Measurements from ENCODE around the gene ANKRD10.

DNA sequence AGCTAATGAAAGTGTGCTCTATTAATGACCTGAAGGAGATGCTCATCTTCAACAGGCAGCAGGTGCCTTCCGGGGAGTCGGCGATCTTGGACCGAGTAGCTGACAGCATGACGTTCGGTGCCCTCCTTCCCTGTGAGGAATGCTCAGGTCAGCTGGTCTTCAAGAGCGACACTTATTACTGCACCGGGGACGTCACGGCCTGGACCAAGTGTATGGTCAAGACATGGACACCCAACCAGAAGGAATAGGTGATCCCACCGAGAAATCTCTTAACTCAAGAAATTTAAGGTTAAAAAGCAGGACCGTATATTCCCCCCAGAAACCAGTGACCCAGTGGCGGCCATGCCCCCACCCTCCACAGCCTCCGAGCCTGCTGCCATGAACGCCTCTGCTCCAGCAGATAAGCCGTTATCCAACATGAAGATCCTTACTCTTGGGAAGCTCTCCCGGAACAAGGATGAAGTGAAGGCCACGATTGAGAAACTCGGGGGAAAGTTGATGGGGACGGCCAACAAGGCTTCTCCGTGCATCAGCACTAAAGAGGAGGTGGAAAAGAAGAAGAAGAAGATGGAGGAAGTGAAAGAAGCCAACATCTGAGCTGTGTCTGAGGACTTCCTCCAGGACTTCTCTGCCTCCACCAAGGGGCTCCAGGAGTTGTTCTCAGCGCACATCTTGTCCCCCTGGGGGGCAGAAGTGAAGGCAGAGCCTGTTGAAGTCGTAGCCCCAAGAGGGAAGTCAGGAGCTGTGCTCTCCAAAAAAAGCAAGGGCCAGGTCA lies 22.8 kb upstream of the ANKRD10 start:
- TF ChIP-seq, protein P1, sequence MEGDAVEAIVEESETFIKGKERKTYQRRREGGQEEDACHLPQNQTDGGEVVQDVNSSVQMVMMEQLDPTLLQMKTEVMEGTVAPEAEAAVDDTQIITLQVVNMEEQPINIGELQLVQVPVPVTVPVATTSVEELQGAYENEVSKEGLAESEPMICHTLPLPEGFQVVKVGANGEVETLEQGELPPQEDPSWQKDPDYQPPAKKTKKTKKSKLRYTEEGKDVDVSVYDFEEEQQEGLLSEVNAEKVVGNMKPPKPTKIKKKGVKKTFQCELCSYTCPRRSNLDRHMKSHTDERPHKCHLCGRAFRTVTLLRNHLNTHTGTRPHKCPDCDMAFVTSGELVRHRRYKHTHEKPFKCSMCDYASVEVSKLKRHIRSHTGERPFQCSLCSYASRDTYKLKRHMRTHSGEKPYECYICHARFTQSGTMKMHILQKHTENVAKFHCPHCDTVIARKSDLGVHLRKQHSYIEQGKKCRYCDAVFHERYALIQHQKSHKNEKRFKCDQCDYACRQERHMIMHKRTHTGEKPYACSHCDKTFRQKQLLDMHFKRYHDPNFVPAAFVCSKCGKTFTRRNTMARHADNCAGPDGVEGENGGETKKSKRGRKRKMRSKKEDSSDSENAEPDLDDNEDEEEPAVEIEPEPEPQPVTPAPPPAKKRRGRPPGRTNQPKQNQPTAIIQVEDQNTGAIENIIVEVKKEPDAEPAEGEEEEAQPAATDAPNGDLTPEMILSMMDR (IDR thresholded peaks at IDR 0.05): no peak
- no peak for TF ChIP-seq POLR2A (IDR thresholded peaks at IDR 0.05)

Measured in heart left ventricle (tissue), 13 donors.